Stimulated activated naive CD8-positive, alpha-beta T cell treated with anti-CD3 and anti-CD28 coated beads, Interleukin-15, amount 100 ng/mL, for 72 hours (primary cell): Measurements from ENCODE around the gene RUFY4.

Source experiments
- ATAC-seq: fragments of 150-1000 bp; cut with Tn5 transposase; 2 replicates; pipeline ENCODE4 v1.10.0; 2021; ENCODE audit warnings: mild to moderate bottlenecking, moderate library complexity
- DNase-seq, 2 donors: peaks; one replicate each; pipeline ENCODE4 v3.0.0; 2021 to 2022
- H3K27ac Mint-ChIP-seq, 2 donors: one replicate each; pipeline ENCODE4 v1.8.0; 2022; ENCODE audit warnings: mild to moderate bottlenecking in 2 of 2, mixed read lengths in 2 of 2, moderate library complexity in 2 of 2
- H3K27me3 Mint-ChIP-seq: one replicate; pipeline ENCODE4 v1.8.0; 2022; ENCODE audit warnings: mixed read lengths
- H3K4me1 Mint-ChIP-seq: one replicate; pipeline ENCODE4 v1.8.0; 2022; ENCODE audit warnings: mild to moderate bottlenecking, mixed read lengths
- H3K4me3 Mint-ChIP-seq, 2 donors: one replicate each; pipeline ENCODE4 v1.8.0; 2022; ENCODE audit warnings: mild to moderate bottlenecking in 2 of 2, mixed read lengths in 2 of 2, moderate library complexity in 1 of 2
- H3K9me3 Mint-ChIP-seq, 2 donors: one replicate each; pipeline ENCODE4 v1.8.0; 2022; ENCODE audit warnings: mixed read lengths in 2 of 2

RUFY4 gene

DNA sequence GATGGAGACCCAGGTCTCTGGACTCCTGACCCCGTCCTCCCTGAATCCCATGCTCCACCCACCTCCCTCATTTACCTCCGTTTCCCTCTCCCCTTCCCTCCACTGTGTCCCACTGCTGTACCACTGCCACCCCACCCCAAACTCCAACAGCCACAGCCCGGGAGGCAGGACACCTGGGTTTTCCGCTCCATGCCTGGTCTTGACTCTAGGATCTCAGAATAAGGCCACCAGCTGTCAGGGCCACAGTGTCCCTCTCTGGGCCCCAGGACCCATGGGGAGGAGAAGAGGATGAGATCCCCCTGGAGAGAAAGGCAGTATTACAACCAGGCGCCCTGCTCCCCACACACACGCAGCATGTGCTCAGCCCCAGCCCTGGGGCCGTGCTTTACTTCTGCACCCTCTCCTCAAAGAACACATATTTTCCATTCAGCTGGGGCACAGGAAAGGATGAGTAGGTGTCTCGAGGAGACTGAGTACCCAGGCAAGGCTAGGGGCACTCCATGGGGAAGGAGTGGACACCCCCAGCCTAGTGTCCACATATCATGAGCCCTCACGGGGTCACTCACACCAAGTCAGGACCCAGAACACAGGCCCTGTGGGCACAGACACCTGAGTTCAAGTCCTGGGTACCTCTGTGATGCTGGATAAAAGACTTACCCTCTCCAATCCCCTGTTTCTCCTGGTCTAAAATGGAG is 700 bp downstream of the RUFY4 start:
- Mint-ChIP-seq H3K27ac (peak overlapping the region in 1 of 2 donors; percentile 45), H3K4me1 (peaks cover 16% of the 10 kb centered on the region), H3K27me3 (peaks cover 36% of the 10 kb centered on the region), H3K4me3 (no peak overlapping the region), H3K9me3 (no peaks in the 10 kb centered on the region)
- DNase-seq (no peak), ATAC-seq (no peak)

DNA sequence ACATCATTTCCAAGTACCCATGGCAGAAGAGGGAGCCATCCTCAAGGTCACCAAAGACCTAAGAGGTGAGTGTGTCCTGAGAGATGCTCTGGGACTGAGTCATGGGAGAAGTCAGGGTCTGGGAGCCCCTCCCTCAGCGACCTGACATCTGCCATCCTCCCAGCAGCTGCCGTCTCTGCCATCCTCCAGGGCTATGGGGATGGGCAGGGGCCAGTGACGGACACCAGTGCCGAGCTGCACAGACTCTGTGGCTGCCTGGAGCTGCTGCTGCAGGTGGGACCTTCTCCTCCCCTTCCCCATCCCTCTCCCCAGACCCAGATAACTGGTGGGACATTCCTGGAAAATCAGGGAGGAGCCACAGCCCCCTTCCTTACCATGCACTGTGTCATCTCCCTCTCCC is 1.5 kb downstream of the RUFY4 start:
- ATAC-seq (no peak), DNase-seq (no peak)
- Mint-ChIP-seq H3K27me3 (peaks cover 36% of the 10 kb centered on the region), H3K4me3 (no peak overlapping the region), H3K9me3 (no peaks in the 10 kb centered on the region), H3K27ac (no peak overlapping the region), H3K4me1 (peaks cover 16% of the 10 kb centered on the region)

DNA sequence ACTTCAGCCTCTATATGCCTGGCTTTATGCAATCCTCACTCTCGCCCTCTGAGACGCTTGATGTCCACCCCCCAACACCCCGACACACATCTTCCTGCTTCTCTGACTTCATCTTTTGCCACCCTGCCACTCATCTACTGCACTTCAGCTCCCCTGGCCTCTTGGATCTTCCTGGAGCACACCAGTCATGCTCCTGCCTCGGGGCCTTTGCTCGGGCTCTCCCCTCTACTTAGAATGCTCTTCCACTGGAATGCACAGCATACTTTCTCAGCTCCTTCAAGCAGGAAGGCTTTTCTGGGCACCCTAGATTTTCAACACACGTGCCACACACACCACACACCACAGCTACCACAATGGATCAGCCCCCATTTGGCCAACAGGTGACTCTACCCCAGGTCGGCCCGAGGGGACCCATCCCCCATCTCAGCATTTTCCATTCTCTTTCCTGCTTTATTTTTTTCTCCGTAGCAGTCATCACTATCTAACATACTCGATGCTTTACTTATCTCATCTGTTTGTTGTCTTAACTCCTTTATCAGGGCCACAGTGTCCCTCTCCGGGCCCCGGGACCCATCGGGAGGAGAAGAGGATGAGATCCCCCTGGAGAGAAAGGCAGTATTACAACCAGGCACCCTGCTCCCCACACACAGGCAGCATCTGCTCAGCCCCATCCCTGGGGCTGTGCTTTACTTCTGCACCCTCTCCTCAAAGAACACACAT is 2.3 kb downstream of the RUFY4 start:
- Mint-ChIP-seq H3K9me3 (no peaks in the 10 kb centered on the region), H3K4me1 (peaks cover 16% of the 10 kb centered on the region), H3K27me3 (peaks cover 36% of the 10 kb centered on the region), H3K4me3 (no peak overlapping the region), H3K27ac (peak overlapping the region in 1 of 2 donors; percentile 37)
- no peak for ATAC-seq
- no peak for DNase-seq

DNA sequence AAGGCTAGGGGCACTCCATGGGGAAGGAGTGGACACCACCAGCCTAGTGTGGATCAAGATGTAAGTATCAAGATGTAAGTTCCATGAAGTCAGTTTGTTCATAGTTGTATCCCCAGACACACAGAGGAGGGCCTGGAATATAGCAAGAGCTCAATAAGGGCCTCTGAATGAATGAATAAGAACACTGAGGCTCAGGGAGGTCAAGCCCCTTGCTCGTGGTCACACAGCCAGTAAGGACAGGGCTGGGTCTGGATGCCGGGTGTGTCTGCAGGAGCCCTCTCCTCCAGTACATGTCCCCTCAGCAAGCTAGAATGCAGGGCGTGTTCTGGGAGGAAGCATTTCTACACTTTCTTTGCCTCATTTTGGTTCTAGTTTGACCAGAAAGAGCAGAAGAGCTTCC is 2.9 kb downstream of the RUFY4 start:
- Mint-ChIP-seq H3K27ac (no peak overlapping the region), H3K4me1 (peaks cover 13% of the 10 kb centered on the region), H3K9me3 (no peaks in the 10 kb centered on the region), H3K4me3 (no peak overlapping the region), H3K27me3 (peaks cover 30% of the 10 kb centered on the region)
- ATAC-seq = no peak
- no peak for DNase-seq

DNA sequence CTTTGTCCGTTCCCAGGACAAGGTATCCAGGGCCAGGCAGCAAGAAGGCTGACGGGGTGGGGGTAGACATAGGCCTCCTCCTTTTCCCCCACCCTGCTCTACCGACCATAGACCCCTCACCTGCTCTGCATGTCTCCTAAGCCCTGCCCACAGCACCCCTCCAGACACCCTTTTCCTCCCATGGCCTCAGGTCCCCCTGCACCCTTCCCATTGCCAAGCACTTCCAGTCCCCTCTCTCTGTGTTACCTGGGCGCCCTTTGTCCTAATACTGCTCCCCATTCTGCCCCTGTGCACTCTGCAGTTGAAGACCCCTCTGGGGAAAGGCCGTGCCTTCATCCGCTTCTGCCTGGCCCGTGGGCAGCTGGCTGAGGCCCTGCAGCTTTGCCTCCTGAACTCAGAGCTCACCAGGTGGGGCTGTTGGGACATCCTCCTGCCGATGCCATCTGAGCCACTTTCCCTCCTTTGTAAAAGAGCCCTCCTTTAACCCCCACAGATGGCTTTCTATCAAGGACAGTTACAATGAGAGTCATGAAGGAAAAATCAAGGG is 3.5 kb downstream of the RUFY4 start:
- no peak for ATAC-seq
- H3K27me3 Mint-ChIP-seq = peaks cover 24% of the 10 kb centered on the region
- H3K27ac Mint-ChIP-seq = no peak overlapping the region
- no peak overlapping the region for H3K4me3 Mint-ChIP-seq
- no peaks in the 10 kb centered on the region for H3K9me3 Mint-ChIP-seq
- H3K4me1 Mint-ChIP-seq = peaks cover 10% of the 10 kb centered on the region
- no peak for DNase-seq

DNA sequence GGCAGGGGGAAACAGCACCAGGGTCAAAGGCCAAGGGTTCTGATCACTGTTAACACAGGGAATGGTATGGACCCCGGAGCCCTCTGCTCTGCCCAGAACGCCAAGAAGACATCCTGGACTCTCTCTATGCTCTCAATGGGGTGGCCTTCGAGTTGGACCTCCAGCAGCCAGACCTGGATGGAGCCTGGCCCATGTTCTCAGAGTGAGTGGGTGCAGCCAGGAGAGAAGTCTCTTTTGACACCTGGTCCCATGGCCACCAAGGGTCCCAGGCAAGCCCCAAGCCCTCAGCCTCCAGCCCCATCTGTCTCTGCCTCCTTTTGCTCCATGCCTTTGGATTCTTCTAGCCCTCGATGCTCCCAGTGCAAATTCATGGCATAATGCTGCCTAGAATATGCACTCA is 4.1 kb downstream of the RUFY4 start:
- DNase-seq = no peak
- no peak for ATAC-seq
- H3K4me3 Mint-ChIP-seq = no peak overlapping the region
- H3K9me3 Mint-ChIP-seq = no peaks in the 10 kb centered on the region
- H3K27me3 Mint-ChIP-seq = peaks cover 18% of the 10 kb centered on the region
- no peak overlapping the region for H3K27ac Mint-ChIP-seq
- peaks cover 10% of the 10 kb centered on the region for H3K4me1 Mint-ChIP-seq

DNA sequence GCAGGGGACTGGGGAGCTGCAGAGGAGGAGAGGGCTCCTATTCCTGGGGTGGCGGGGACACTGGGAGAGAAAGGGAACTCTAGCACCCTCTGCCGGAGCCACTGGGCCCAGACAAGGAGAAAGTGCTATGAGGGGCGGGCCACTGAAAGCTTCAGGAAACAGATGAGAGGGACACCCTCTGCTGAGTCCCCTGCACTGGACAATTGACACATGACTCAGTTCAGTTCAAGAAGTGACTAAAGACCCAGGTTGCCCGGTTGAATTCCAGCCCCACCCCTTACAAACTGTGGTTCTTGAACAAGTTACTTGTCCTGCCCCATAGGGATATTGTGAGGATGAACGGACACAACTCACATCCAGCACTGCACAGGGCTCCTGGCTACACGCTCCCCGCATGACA is 5.0 kb downstream of the RUFY4 start:
- no peak for DNase-seq
- no peak overlapping the region for H3K27ac Mint-ChIP-seq
- H3K27me3 Mint-ChIP-seq = peaks cover 11% of the 10 kb centered on the region
- H3K9me3 Mint-ChIP-seq = no peaks in the 10 kb centered on the region
- H3K4me1 Mint-ChIP-seq = peaks cover 4% of the 10 kb centered on the region
- ATAC-seq = no peak
- H3K4me3 Mint-ChIP-seq = no peak overlapping the region

DNA sequence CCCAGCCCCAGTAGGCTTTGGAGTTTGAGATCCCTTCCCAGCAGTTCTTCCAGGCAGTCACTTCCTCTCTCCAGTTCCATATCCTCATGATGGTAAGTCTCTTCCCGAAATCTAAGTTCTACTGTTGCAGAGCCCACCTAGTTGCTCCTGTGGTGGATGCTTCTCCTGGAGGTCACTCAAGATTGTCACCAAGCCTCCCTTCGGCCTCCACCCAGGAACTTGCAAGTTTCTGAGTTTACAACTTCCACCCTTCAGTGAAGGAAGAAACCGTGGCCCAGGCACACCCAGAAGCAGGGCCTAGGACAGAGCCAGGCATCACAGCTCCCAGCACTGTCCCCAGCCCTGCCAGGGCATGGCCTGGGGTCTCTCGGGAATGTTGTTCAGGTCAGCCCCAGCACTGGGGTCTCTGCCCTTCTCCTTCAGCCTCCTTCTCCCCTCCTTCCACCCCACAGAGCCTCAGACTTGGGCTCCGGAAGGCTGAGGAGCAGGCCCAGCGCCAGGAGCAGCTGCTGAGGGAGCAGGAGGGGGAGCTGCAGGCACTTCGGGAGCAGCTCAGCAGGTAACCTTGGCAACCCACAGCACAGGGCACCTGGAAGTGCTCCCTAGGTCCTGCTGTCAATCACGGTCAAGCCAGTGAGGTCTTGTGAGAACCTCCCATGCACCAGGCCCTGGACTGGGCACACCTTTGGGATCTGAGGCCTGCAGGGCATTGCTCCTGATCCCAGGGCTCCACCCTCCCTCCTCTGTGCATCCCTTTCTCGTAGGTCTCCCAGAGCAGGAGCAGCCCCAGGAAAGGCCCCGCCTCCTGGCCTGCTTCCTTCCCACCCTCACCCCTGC is 7.1 kb downstream of the RUFY4 start:
- Mint-ChIP-seq H3K27ac (no peak overlapping the region), H3K9me3 (no peaks in the 10 kb centered on the region), H3K4me3 (no peak overlapping the region), H3K27me3 (peaks cover 11% of the 10 kb centered on the region), H3K4me1 (no peaks in the 10 kb centered on the region)
- DNase-seq = no peak
- ATAC-seq = peak; percentile 4

DNA sequence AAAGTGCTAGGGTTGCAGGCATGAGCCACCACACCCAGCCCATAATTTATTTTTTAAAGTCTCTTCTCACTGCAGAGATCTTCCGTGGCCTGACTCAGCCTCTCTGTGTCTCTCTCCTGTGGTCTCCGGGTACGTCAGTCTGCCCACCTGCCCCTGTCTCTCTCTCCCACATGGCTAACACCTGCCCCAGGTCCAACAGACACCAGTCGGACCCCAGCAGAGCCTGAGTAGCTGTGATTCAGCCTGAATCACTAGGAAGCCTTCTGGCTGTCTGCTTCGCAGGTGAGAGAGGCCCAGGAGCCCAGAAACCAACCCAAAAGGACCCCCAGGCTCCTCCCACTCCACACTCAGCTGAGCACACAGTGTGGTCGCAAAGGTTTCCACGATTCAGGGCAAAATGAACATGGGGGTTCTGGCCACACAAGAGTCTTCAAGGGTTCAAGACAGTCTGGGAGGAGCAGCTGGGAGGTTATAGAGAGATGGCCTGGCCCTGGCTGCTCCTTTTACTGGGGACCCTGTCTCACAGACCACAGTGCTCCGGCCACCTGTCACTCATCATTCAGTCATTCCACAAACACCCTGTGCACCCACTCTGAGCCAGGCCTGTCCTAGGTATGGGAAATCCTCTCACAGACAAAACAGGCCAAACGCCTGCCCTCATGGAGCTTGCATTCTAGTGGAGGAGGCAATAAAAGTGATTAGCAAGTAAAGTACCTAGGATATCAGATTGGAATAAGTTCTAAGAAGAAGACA is 8.6 kb downstream of the RUFY4 start:
- Mint-ChIP-seq H3K4me1 (no peaks in the 10 kb centered on the region), H3K27ac (no peak overlapping the region), H3K9me3 (no peaks in the 10 kb centered on the region), H3K4me3 (no peak overlapping the region), H3K27me3 (peaks cover 11% of the 10 kb centered on the region)
- ATAC-seq = no peak
- DNase-seq = no peak

DNA sequence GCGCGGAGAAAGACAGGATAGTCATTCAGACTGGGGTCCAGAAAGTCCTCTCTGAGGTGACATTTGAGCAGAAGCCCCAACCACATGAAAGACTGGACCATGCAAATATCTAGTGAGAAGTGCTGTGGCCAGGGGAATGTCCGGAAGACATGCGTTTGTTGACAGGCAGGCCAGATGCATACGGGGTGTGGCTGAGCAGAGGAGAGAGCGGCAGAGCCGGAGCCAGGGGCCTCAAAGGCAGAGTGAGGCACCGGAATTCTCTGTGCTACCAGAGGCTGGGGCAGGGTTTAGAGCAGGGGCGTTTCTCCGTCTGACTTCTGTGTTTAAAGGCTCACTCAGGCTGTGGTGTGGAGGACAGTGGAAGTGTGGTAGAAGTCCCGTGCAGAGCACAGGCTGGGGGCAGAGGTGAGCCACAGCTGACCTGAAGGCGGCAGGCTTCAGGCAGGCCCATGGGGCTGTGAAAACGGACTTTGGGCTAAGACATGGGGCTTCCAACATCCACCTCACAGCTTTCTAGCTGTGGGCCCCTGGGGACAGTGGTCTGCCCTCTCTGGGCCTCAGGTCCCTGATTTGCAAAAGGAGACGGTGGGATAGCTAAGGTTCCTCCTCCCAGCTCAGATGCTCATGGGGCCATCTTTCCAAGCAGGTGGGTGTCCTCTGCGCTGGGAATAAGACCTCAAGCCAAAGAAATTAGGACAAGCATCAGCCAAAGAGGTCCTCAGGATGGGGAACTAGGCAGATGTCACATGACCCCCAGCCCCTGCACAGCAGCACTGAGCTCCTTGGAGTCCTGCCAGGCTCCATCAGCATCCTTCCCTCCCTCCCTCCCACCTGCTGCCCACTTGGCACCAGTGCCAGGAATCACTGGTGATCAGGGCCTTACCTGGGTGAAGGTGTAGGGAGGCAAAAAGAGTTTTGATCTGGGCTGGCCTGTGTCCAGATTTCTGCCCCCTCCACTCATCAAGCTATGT is 11.2 kb downstream of the RUFY4 start:
- no peaks in the 10 kb centered on the region for H3K4me1 Mint-ChIP-seq
- DNase-seq = no peak
- no peak for ATAC-seq
- H3K4me3 Mint-ChIP-seq = no peak overlapping the region
- H3K27me3 Mint-ChIP-seq = no peaks in the 10 kb centered on the region
- peaks cover 0 to 2% of the 10 kb centered on the region in 2 donors for H3K9me3 Mint-ChIP-seq
- peak overlapping the region in 1 of 2 donors; percentile 20 for H3K27ac Mint-ChIP-seq

DNA sequence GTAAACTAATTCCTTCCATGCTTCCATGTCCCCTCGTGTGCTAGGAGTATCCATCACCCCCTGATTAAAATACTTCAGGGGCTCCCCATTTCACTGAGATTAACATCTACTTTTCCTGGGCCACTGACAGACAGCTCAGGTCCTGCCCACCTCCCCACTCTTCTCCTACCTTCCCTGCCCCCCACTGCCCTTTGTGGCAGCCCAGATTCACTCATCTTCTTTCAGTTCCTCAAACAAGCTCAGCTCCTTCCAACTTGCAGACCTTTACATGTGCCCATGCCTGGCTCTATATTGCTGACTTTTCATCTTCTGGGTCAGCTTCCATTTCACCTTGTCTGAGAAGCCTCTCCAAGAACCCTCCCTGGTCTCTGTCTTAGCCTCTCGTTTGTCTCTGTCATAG is 12.0 kb downstream of the RUFY4 start:
- Mint-ChIP-seq H3K27me3 (no peaks in the 10 kb centered on the region), H3K9me3 (peaks cover 1 to 6% of the 10 kb centered on the region in 2 donors), H3K4me3 (no peak overlapping the region), H3K27ac (peak overlapping the region in 1 of 2 donors; percentile 7), H3K4me1 (no peaks in the 10 kb centered on the region)
- DNase-seq (no peak), ATAC-seq (no peak)

DNA sequence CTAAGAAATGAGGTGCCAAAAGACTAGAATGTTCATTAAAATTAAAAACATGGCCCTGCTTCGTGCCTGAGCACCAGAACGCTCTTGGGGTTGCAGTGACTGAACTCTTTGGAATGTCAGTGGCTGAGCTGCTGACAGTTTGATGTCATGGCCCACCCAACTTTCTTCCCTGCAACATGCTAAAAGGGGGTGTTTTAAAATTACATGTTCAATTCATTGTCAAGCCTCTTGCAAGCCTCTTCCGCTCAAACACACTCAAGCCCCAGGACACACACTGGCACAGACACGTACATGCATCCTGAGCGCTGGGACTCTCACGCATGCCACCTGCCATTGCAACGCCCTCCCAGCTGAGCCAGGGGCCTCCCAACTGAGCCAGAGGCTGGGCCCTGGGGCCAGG is 12.6 kb downstream of the RUFY4 start:
- ATAC-seq = no peak
- DNase-seq = no peak
- Mint-ChIP-seq H3K9me3 (peaks cover 8 to 12% of the 10 kb centered on the region in 2 donors), H3K4me3 (no peak overlapping the region), H3K4me1 (no peaks in the 10 kb centered on the region), H3K27ac (no peak overlapping the region), H3K27me3 (no peaks in the 10 kb centered on the region)

DNA sequence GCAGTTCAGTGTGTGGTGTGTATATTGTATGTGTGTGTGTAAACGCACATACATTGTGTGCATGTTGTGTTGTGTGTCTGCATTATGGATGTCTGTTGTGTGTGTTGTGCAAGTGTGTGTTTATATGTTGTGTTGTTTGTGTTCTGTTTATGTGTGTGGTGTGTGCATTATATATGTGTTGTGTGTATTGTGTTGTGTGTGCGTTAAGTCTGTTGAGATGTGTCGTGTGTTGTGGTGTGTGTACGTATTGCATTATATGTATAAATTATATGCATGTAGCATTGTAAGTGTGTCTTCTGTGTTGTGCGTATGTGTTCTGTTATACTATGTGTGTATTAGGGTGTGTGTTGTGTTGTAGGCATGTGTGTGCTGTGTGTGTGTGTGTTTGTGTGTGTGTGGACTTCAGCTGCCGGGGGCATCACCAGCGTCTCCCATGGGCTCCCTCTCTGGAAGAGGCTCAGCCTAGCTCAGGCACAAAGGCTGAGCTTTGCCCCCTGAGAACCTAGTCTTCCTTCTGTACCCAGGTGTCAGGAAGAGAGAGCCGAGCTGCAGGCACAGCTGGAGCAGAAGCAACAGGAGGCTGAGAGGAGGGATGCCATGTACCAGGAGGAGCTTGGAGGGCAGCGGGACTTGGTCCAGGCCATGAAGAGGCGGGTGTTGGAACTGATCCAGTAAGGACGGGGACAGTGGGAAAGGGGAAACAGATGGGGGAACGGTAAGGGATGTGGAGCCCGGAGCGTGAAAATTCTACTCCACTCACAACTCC is 13.7 kb downstream of the RUFY4 start:
- peaks cover 9 to 13% of the 10 kb centered on the region in 2 donors for H3K9me3 Mint-ChIP-seq
- H3K4me3 Mint-ChIP-seq = no peak overlapping the region
- DNase-seq = no peak
- H3K27me3 Mint-ChIP-seq = no peaks in the 10 kb centered on the region
- H3K4me1 Mint-ChIP-seq = no peaks in the 10 kb centered on the region
- no peak overlapping the region for H3K27ac Mint-ChIP-seq
- ATAC-seq = no peak

DNA sequence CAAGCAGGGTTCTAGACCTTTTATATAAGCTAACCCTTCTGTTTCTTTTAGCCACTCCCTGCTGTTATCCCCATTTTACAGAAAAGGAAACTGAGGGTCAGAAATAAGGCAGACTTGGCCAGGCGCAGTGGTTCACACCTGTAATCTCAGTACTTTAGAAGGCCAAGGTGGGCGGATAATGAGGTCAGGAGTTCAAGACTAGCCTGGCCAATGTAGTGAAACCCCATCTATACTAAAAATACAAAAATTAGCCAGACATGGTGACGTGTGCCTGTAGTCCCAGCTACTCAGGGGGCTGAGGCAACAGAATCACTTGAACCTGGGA is 14.3 kb downstream of the RUFY4 start:
- Mint-ChIP-seq H3K4me1 (no peaks in the 10 kb centered on the region), H3K4me3 (no peak overlapping the region), H3K27ac (no peak overlapping the region), H3K27me3 (no peaks in the 10 kb centered on the region), H3K9me3 (peaks cover 9 to 13% of the 10 kb centered on the region in 2 donors)
- DNase-seq (no peak), ATAC-seq (no peak)
